GM21825 (cell line): Measurements from ENCODE around the gene SLC2A9.
A peak's percentile ranks its signal among the peaks of the same experiment; 100 is the strongest.
"Not testable (repeated sequence)": the region's sequence is repeated elsewhere in the genome, so short reads cannot be mapped to it uniquely, and the experiment has no call there.

ENCODE experiments used
- ATAC-seq: cut with Tn5 transposase; IDR thresholded peaks from one replicate; pipeline ENCODE4 v1.9.1; 2021; ENCODE audit warnings: mild to moderate bottlenecking, moderate library complexity; ENCODE audit not compliant: unreplicated experiment

The SLC2A9 gene

GRCh38 chr4:9847968-9848748, 173.1 kb downstream of the SLC2A9 start:
- ATAC-seq, result no peak

GRCh38 chr4:9845791-9846493, 175.4 kb downstream of the SLC2A9 start:
- ATAC-seq, result no peak

DNA sequence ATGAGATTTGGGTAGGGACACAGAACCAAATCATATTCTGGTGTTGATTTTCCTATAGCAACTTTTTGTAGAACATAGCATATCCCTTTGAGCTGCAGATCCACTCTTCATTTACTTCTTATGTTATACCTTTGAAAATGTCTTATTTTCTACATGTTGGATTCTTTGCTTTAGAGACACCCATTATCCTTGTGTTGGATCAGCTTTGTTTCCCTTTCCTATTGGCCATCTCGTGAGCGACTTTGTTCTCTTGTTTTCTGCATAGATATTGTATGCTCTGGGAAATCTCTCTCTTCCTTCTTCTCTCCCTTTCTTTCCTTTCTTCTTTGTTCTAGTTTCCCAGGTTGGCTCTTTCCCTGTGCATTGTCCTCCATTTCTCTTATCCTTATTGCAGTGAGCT, 180.2 kb downstream of the SLC2A9 start:
- no peak for ATAC-seq

DNA sequence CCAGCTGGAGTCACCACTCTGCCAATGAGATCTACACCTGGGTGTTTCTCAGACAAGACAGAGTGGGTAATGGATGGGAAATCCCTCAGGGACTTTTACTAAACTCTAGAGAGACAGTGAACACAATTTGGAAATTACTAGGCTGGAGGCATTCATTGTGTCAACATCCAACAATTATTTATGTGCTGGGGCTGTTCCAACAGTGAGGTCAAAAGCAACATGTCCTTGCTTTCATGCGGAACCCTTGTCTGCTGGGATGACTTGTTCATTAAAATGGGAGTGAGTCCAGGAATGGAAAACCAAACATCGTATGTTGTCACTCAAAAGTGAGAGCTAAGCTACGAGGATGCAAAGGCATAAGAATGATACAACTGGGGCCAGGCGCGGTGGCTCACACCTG, 185.9 kb downstream of the SLC2A9 start:
- no peak for ATAC-seq

DNA sequence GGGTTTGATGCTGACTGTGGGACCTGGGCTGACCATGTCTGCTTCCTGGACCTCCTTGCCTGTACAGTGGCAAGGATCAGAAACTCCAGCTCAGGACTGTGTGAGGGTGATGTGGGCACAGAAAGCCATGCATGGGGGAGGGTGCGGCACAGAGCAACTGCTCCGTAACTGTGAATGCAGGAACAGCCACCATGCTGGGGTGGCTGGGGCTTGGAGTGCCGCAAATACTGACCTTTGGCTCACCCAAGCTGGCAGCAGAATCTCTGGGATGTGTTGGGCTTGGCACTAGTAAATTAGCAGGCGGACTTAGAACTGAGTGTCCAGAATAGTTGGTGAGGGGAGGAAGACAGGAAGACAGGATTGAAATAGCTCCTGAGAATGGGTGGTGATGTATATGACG, 187.9 kb downstream of the SLC2A9 start:
- ATAC-seq, result no peak

GRCh38 chr4:9832640-9833039, 188.7 kb downstream of the SLC2A9 start:
- ATAC-seq, result no peak

GRCh38 chr4:9826551-9826950, 194.7 kb downstream of the SLC2A9 start:
- no peak for ATAC-seq

DNA sequence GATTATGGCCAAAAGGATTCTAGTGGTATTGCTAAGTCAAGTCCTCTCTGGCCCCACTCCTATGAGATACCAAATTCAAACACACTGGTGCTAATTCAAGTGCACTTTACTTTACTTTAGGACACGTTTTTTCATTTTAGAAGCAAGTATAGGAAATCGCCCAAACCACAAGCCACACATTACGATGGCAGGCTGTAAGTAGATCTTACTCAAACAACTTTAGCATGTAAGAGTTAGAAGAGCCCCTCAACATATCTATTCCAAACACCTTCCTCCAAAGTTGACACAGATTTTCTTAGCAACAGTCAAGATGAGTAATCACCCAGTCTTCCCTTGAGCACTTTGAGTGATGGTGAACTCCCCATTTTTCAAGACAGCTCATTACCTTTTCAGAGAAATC, 196.2 kb downstream of the SLC2A9 start:
- ATAC-seq, result no peak

GRCh38 chr4:9820343-9820742, 201.0 kb downstream of the SLC2A9 start:
- ATAC-seq, result no peak

- ATAC-seq, result no peak
Observed at GRCh38 chr4:9816285-9816684, 205.0 kb downstream of the SLC2A9 start.

- peak; percentile 82 for ATAC-seq
Observed at GRCh38 chr4:9812501-9813340, 208.6 kb downstream of the SLC2A9 start.

GRCh38 chr4:9811806-9812205, 209.5 kb downstream of the SLC2A9 start:
- ATAC-seq, result no peak

GRCh38 chr4:9808077-9808476, 213.2 kb downstream of the SLC2A9 start:
- ATAC-seq, result no peak

GRCh38 chr4:9804918-9805317, 216.4 kb downstream of the SLC2A9 start:
- ATAC-seq, result no peak

- ATAC-seq, result no peak
Observed at GRCh38 chr4:9800848-9801247, 220.4 kb downstream of the SLC2A9 start.

- not testable (repeated sequence) for ATAC-seq
Observed at GRCh38 chr4:9796641-9797040, 224.7 kb downstream of the SLC2A9 start.

GRCh38 chr4:9792381-9792780, 228.9 kb downstream of the SLC2A9 start:
- ATAC-seq, result no peak

GRCh38 chr4:9785891-9786290, 235.4 kb downstream of the SLC2A9 start:
- not testable (repeated sequence) for ATAC-seq

DNA sequence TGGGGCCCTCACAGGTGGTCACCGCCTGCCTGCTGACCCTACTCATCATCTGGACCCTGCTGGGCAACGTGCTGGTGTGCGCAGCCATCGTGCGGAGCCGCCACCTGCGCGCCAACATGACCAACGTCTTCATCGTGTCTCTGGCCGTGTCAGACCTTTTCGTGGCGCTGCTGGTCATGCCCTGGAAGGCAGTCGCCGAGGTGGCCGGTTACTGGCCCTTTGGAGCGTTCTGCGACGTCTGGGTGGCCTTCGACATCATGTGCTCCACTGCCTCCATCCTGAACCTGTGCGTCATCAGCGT, 239.2 kb downstream of the SLC2A9 start:
- ATAC-seq, result no peak

GRCh38 chr4:9781343-9782135, 239.8 kb downstream of the SLC2A9 start, which contains the start of gene DRD5:
Gene DRD5, plus strand, starts transcription at chr4:9781634. Its CDS starts 396 bp downstream, at chr4:9782030.
- no peak for ATAC-seq
